ENCODE data around the gene PRKG1.

PRKG1 gene

DNA sequence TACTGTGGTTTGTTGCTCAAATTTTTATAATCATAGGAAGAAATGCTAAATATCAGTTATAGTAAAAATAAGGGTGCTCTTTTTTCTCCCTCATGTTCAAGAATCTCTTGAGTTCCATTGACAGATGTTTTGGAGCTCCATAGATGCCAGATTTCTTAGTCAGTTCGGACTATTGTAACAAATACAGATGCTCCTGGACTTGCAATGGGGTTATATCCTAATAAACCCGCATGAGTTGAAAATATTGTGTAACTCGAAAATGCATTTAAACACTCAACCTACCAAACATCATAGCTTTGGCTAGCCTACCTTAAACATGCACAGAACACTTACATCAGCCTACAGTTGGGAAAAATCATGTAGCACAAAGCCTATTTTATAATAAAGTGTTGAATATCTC, 725.8 kb downstream of the PRKG1 start:
- no peak for DNase-seq

DNA sequence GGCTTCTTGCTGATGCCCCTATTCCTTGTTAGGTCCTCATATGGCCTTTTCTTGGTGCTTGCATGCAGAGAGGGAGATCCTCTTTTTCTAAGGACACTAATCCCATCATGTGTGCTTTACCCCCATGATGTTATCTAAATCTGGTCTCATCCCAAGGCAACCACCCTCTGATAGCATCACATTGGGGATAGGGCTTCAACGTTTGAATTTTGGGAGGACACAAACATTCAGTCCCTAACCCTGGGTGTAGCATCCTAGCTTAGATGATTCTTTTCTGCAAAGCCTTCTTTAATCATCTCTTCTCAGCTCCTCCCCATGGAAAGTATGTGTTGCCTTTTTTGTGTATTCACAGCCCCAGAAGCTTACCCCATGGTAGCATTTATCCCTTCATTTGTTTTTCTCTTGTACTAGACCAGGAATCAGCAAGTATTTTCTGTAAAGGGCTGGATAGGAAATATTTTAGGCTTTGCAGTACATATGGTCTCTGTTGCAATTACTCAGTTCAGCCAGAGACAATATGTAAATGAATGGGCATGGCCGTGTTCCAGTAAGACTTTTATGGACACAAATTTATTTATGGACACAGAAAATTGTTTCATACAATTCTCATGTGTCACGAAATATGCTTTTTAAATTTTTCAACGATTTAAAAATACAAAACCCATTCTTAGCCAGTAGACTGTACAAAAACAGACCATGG, 726.6 kb downstream of the PRKG1 start:
- DNase-seq: no peak

DNA sequence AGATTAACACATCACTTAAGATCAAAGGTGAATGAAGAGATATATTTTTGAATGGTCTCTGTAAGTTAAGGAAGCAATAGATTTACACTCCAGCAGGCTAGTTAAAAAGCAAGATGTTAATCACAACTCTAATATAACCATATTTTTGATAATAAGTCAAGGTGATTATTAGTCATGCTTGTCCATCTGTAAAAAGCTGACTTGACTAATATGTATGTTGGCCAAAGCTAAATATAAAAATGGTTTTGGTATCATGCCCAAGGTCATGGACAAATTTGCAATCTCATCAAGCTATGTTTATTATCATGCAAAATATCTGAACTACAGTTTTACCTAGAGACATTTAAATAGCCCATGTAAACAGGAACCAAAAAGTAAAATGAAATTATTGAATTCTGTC, 727.7 kb downstream of the PRKG1 start:
- no peak for DNase-seq

DNA sequence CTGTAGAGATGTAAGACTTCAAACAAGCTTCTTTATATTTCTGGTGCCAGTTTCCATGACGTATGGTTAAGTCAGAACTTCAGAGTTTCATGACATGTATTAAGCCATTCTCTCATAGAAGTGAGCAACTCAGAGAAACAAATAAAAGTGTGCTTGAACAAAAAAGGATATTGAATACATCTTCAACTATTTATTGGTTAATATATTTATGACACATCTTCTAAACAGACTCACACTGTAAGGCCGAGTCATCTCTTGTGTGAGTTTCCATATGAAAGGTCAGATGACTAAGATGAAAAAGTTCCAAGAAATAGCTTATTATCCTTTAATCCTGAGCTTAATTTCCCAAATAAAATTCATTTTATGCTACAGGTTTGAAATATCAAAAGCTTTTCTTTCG, 730.6 kb downstream of the PRKG1 start:
- DNase-seq: no peak

DNA sequence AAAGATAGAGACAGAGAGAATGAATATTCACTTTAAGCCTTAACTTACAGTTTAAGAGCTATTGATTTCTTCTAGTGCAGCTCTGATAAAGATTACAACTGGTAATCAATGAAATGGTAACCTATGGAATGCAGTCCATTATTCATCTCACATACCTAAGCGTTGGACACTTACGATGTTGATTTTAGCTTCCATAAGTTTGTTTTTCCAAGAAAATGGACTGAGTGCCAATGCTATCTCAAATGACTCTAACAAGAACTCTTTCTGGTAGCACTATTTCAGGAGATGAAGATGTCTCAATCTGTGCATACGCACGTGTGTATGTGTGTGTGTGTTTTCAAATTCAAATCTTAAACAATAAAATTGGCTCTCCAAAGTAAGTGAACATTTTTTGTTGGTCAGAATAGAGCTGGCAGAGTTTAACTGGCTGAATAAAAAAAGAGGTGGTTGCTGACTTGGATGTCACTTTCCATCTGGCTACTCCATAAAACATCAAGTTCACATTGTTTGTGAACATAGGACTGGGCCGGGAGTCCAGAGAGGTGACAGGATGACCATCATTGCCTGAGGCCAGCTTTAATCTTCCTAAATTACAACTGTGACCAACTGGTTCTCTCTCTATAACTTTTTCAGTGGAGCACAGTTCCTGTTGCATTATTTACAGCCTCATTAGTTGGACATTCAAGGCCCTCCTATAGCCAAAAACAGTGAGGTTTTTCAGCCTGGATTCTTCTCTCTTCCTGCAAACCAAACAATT, 732.0 kb downstream of the PRKG1 start:
- no peak for DNase-seq

DNA sequence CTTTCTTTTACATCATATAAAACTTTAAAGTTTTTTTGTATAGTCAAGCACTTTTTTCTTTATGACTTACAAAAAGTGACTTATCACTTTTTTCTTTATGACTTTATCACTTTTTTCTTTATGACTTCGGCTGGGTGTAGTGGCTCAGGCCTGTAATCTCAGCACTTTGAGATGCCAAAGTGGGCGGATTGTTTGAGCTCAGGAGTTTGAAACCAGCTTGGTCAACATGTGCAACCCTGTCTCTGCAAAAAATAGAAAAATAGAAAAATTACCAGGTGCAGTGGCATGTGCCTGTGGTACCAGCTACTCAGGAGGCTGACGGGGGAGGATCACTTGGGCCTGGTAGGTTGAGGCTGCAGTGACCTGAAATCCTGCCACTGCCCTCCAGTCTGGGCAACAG, 733.9 kb downstream of the PRKG1 start:
- no peak for DNase-seq

DNA sequence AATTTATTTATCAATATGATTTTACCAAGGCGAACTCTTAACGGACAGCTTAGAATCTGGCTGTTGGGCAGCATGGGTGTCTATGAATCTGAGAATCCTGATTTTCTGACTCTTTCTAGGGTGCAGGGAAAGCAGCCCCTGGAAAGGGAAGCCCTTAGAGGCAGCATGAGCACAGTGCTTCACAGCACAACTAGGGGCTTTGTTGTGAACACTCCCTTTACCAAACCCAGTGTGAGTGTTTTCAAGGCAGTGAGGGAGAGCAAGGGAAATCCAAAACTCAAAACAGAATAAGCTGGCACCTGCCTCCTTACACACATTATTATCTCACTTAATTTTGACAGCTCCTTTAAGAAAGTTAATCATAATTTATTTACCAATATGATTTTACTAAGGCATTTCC, 741.4 kb downstream of the PRKG1 start:
- DNase-seq: peak in 1 of 51 donors; percentile 2

DNA sequence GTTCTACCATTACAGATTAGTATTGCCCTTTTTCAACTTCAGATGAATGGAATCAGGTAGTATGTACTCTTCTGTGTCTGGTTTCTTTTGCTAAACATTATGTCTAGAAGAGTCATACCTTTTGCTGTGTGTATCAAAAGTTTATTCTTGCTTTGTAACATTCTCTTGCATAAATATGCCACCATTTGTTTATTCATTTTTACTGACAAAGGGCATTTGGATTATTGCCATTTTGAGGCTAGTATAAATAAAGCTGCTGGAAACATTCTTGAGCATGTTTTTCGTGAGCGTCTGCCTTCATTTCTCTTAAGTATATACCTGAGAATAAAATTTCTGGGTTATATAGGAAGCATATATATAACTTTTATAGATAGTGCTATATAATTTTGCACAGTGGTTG, 746.8 kb downstream of the PRKG1 start:
- no peak for DNase-seq

DNA sequence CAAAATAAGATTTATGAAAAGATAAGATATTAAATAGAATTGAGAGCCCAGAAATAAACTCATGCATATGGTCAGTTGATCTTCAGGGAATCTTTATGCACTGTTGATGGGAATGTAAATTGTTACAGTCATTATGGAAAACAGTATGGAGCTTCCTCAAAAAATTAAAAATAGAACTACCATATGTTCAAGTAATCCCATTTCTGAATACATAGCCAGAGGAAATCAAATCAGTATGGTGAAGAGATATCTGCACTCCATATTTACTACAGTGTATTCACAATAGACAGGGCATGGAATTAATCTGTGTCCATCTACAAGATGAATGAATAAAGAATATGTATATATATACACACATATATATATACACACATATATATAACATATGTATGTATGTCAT, 747.5 kb downstream of the PRKG1 start:
- no peak for DNase-seq

DNA sequence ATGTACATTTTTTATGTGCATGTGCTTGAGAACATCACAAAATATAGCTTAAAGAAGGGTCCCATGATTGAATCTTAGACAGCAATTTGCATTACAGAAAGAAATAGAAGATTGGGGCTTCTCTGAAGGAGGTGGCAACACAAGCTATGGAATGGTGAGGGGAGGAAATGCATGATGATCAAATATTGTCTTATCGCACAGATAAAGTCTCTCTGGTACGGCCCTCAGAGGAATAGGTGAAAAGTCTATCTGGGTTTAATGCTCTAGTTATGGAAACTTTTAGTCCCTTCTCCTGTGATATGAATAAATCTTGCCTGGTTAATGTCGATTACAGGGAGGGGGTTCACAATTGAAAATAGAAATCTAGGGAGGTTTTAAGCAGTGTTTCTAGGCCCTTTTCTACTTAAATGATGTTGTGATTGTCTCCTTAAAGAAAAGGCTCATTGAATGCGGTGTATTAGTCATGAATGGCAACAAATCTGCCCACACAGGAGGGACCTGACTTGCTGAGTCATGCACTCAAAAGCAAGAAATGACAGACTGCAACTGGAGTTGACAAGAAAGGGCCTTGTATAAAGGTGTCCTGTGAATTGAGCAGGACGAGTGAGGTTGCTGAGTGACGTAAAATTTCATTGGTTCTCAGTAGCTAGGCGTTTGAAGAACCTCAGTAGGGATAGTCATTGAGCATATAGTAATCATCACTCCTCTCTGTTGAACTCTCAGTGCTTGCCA, 758.5 kb downstream of the PRKG1 start:
- DNase-seq: peak in 4 of 51 donors; percentile 6 to 49 (median 26)

DNA sequence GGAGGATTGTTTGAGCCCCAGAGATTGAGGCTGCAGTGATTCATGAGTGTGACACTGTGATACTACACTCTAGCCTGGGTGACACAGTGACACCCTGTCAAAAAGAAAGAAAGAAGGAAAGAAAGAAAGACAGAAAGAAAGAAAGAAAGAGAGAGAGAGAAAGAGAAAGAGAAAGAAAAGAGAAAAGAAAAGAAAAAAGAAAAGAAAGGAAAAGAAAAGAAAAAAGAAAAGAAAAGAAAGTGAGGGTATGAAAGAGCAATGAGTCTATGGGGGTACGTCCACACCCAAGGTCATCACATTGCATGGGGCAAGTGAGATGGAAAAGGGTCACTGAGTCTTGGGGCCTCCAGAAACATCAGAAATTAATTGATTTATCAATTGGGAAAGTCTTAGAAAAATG, 760.3 kb downstream of the PRKG1 start:
- DNase-seq: no peak

DNA sequence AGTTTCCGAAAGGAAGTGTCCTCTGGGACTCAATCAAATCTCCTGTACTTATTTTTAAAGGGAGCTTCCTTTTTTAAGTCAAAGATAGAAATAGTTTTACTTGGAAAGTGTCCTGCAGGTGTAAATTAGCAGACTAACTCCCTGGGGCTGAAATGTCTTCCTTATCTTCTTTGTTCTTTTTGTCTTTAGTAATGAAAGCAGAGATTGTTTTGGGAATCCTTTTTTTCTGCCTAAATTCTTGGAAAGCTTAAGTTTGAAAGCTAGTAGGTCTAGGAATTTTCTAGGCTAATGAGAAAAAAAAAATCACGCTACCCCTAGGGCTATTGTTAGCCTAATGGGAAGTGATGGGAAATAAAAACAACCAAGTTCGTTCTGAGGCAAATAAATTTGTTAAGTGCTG, 764.2 kb downstream of the PRKG1 start:
- DNase-seq: no peak

DNA sequence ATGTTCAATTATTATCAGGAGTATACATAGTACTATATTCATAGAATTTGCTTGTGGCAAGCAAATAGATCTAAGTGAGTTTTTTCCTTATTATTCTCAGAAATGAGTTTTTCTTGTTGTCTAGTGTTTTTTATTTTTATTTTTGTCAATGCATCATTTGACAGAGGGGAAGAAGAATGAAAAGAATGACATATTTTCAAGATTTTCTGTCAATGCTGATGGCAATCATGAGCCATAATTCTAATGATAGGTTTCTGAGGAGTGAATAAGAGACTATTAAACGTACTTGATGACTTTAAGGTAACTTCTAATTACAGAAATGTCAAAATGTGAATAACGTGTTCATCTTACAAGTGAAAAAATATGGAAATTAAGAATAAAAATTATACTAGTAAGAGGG, 769.7 kb downstream of the PRKG1 start:
- DNase-seq: no peak

DNA sequence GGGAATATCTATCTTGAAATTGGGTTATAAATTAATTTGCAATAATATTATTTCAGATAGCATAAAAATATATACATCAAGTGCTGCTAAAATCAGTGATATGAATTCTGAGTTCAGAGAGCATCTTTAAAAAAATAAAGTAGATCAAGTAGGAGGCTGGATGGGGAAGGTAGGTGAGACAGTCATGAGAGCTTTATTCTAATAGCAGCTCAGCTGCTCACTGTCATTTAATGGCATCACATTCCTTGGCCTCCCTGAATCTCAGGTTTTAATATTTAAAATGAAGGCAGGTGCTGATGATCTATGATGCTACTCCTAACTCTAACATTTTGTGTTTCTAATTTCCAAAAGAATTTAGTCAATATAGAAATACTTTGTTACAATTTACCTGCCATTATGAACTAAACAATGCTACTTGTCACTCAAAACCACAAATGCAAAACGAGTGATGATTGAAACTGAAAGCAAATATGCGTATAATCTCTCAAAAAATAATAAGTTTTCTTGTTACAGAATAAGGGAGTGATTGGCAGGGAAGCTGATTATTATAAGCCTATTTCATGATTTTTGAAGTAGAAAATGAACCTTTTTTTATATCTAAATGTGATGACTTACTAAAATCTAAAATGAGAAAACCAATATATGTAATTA, 772.7 kb downstream of the PRKG1 start:
- no peak for DNase-seq

DNA sequence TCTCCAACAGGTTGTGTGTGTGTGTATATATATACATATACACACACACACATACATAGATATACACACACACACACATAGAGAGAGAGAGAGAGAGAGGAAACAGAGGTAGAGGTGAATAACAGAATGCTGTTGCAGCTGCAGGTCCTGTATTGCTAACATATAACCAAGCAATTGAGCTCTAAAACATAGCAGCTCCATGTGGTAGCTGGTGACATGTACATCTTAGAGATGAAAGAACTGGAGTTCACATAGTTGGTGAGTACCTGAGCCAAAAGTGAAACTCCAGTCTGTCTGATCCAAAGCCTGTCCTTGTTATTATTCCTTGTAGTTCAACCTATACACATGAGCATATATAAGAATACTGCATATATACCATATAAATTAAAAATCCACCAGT, 778.0 kb downstream of the PRKG1 start:
- no peak for DNase-seq

DNA sequence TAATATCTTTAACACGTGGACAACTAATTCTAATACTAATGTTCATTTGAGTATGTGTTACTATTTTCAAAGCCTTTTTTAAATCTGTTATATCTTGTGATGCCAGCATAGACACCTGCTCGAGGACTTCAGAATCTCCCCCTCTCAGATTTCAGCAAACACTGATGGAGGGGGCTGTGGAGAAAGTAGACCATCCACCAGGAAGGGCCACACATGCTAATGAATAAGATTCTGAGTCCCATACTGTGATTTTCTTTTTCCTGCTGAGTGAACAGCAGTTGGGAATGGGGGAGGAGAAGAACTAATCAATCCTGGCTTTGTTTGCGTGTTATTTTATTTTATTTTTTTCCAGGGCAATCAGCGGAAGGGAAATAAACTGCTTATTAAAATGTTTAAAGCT, 783.0 kb downstream of the PRKG1 start:
- DNase-seq: no peak

DNA sequence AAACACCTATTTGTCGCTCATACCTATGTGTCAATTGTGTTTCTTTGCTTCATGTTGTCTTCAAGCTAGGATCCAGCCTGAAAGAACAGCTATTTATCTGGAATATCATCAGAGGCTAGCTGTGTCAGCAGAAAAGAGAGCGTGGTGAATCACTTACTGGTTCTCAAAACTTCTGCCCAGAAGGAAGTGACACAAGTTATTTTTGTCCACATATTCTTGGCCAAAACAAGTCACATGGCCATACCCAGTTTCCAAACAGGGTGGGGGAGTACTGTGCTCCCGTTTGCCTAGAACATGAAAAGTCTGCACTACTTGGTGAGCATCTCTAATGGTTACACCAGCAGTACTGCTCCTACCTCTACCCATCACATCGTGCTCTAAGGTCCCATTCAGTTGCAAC, 786.0 kb downstream of the PRKG1 start:
- peak in 12 of 51 donors; percentile 2 to 41 (median 21) for DNase-seq

DNA sequence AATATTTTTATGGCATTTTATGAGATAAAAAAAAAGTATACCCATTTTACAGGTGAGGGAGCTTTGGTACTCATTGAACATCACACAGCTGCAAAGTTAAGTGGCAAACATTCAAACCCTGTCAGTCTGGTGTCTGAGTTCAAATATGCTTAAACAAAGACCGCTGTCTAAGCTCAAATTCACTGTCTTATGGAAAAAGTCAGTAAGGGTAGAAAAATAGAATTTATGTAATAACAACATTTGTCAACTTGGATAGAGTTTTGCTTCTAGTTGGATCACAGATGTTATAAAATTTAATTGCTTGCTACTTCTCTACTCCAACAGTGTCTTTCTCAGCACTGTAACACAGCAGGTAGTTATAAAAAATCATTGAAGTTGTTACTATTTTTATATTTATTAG, 786.8 kb downstream of the PRKG1 start:
- no peak for DNase-seq

DNA sequence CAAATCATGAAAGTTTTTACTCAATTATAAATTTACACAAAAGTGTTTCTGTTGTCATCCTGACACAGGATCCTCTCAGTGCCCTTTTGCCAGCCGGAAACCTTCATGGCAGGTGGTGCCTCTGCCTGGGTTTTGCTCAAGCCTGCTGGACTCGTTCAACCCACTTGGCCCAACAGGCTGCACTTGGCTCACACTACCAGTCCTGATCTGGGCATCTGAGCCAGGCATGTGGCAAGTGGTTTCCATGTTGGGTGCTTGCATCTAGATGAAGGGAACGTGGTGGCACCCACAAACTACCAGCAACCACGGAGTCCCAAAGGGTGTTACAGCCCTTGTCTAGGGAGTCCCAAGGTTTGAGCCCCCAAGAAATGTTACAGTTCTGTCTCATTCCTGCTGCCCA, 787.4 kb downstream of the PRKG1 start:
- no peak for DNase-seq

DNA sequence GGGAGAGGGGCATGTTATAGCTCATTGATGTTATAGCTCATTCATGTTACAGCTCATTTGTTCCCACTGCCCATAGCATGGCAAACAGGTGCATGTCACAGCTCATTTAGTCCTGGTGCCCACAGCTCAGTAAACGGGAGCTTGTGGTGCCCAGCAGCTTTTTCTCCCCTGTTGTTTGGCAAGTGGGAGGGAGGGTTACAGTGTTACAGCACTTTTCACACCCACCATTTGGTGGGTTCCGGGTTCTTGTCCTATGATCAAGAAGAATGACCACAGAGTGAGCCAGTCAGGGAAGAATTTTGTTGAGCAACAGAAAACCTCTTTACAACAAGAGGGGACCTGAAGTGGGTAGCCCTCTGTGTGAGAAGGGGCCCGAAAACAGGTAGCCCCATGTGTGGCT, 787.9 kb downstream of the PRKG1 start:
- DNase-seq: no peak

DNA sequence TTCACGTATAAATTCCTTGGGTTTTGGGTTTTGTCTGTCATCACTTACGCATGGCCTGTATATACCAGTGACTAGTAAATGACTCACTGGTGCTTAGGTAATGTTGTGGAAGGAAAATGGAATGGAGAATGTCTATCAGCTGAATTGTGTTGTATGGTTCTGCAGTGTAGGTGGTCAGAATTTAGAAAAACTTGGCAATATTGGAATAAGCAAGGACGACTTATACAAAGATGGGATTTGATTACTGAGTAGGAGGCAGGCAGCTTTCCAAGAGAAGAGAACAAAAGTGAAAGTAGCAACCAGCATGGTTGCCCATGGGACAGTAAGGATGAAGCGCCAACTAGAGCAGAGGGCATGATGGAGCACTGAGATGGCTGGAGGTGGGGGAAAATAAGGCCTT, 793.7 kb downstream of the PRKG1 start:
- DNase-seq: peak in 2 of 51 donors; percentile 15 to 18

DNA sequence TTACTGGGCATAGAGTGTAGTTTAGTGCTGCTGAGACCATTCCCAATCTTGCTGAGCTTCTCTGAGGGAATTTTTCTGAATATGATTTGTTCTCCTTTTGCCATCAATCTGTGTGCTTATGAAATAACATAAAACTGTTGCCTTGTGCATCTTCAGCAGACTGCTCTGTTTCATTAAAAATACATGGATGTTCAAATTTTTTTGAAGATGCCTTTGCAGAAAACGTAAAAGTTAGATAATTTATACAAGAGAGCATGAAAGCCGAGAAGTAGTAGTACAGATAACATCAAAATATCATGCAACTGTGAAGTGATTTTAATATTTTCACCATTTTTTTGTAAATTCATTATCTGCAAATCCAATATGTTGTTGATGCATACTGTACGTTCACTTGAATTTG, 799.8 kb downstream of the PRKG1 start:
- no peak for DNase-seq

Data from hypothalamus (tissue), 51 donors.